ENCODE results near the gene NAALADL2. TPM values are rescaled to one million over a fixed set of nuclear protein-coding genes. Genes with fewer than 3 reads are reported as not detected.

NAALADL2 gene
- total RNA-seq, 1 donor from 2014 or later = 10.6 TPM

Small RNA genes lying within 50 kb of the gene (small RNA-seq; reads per million reads assigned to genes)
- gene MIR4789 = not detected
- not detected for gene RNU4-91P
- gene RNU6-1233P = not detected
- gene RNU6-1317P = not detected
